GM18858 (cell line): ENCODE measurements around the gene CNTN6.
"Not testable (repeated sequence)": the region's sequence is repeated elsewhere in the genome, so short reads cannot be mapped to it uniquely, and the experiment has no call there.

Experiments
- ATAC-seq: cut with Tn5 transposase; IDR thresholded peaks from one replicate; pipeline ENCODE4 v1.9.1; 2021; ENCODE audit not compliant: unreplicated experiment

Gene CNTN6

DNA sequence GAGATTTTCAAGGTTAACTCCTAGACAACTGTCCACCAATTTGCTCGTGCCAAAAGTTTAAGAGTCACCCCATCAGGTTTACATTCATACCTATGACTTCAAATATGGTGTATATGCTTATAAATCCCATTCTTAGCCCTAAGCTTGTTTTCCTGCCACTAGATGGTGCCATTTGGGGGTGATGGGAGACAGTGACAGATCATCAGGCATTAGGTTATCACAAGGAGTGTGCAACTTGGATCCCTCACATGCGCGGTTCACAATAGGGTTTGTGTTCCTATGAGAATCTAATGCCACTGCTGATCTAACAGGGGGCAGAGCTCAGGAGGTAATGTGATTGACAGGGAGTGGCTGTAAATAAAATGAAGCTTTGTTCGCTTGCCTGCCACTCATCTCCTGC lies 182.7 kb downstream of the CNTN6 start:
- no peak for ATAC-seq

DNA sequence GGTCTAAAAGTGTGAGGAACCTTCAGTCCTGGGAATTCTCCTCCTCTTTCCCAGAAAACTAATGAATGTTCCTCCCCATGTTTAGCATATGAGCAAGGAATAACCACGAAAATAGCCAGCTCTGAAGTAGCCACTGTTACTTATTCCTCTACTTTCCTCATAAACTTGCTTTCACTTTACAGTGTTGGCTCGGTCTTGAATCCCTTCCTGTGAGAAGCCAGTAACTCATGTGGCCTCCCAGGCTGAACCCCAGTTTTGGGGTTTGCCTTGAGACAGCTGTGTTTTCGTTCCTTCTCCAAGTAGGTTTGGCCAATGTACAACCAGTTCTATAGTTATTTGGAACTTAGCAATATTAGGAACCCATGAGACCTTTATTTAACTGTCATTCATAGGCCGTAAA lies 195.0 kb downstream of the CNTN6 start:
- ATAC-seq: no peak

GRCh38 chr3:1288805-1289494 lies 196.1 kb downstream of the CNTN6 start:
- ATAC-seq: no peak

DNA sequence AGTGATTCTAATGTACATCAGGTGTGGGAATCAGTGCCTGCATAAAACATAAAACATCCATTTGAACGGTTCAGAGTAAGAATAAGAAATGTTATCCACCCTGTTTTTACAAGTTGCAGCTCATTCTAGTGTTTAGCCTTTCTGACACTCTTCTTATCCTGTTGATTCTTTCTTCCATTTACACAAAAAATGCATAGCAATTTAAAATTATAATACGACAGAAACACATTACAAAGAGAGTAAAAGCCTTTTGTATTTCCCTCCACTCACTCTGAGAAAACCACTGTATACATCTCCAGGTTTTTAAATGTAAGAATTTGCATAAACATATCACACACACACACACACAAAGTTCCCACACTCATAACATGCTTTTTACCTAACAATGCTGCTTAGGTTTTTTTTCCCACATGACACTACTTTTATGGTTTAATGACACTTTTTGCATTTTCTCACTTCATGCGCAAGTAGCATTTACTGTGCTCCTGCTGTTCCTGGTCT lies 199.8 kb downstream of the CNTN6 start:
- no peak for ATAC-seq

GRCh38 chr3:1294586-1294985 lies 201.8 kb downstream of the CNTN6 start:
- ATAC-seq: no peak

DNA sequence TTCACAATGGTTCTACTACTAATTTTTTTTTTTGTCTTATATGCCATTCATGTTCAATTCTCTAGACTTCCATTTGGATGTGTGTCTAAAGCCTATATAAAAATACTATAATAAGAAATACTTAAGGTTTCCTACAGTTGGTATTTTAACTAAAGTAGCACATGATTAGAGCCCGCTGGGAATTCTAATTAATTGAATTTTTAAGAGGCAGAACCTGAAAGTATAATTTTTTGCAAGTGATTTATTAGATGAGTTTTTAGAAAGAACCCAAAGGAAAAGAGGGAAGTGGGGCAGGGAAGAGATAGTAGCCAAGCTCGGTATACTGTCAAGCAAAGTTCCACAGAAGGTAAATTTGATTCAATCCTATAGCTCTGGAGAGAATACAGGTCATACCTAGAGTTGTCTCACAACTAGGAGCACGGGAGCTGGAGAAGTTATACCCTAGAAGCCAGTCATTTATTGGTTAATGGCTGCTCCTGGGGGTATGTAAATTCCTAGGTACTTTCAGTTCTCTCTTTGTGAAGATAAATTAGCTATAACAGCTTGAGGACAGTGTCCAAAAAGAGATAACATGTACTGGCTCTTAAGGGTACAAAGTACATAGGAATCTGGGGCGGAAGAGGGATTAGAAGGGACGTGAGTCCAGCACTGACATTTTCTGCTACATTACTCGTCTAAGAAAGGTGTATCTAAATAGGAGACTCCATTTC lies 225.6 kb downstream of the CNTN6 start:
- ATAC-seq: no peak

GRCh38 chr3:1326546-1326945 lies 233.7 kb downstream of the CNTN6 start:
- ATAC-seq: no peak

DNA sequence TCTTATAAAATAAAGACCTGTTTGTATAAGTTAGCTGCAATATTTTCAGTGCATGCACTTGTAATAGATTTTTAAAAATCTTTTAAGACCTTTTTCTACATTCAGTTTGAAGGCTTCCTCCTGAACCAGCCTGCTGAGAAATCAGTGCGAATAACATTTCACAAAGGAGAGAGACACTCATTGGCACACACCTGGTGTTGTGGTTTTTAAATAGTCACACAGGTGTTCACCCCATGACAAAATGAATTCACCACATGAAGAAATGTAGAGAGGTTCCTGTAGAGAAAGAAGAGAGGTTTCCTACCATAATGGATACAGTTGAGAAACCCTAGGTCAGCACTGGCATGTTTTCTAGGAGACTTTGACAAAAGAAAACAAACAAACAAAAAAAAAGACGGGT lies 237.3 kb downstream of the CNTN6 start:
- ATAC-seq: no peak

GRCh38 chr3:1346386-1346785 lies 253.6 kb downstream of the CNTN6 start:
- ATAC-seq: no peak

- no peak for ATAC-seq
These were observed 255.7 kb downstream of the CNTN6 start for GRCh38 chr3:1348547-1348946.

GRCh38 chr3:1350885-1351284 lies 258.1 kb downstream of the CNTN6 start:
- ATAC-seq: no peak

GRCh38 chr3:1355691-1356090 lies 262.9 kb downstream of the CNTN6 start:
- ATAC-seq: no peak

GRCh38 chr3:1356101-1356500 lies 263.3 kb downstream of the CNTN6 start:
- ATAC-seq: no peak

DNA sequence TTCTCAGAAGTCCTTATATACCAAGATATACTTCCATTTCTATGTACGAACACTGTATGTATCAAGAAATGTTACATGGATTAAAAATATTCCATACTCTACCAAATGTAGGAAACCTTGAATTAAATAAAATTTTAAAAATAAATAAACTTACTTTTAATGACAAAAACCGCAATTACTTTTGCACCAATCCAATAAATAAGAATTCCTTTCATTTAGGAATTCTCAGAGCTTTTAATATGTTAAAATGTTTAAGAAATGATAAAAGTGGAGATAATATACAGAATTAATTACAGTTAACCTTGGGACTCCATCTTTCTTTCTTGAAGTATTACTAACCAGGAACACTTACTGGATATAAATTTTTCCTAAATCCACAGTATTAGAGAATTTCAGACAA lies 272.7 kb downstream of the CNTN6 start:
- no peak for ATAC-seq

GRCh38 chr3:1374471-1374870 lies 281.6 kb downstream of the CNTN6 start:
- ATAC-seq: no peak

- ATAC-seq: no peak
These were observed 282.3 kb downstream of the CNTN6 start for GRCh38 chr3:1375145-1375544.

GRCh38 chr3:1380926-1381646 lies 288.3 kb downstream of the CNTN6 start:
- peak; percentile 85 for ATAC-seq

DNA sequence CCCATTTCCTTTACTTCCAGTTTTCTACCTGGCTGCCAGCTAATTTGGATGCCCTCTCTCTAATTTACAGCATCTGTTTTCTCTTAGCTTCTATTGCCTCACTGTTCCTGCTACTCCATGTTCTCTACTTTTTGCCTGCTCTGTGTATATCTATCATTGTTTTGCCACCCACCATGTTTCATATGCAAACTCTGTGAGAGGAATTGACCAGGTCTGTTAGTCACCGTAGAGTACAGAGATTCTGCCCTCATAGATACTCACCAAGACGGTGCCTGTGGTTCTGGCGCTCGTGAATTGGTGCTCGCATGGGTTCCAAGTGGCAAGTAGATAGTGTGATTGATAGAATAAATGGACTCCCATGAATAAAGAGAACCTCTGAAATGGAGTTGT lies 288.8 kb downstream of the CNTN6 start:
- ATAC-seq: peak; percentile 30

- ATAC-seq: not testable (repeated sequence)
These were observed 294.6 kb downstream of the CNTN6 start for GRCh38 chr3:1387396-1387905.

- ATAC-seq: no peak
These were observed 301.4 kb downstream of the CNTN6 start for GRCh38 chr3:1394188-1394587.

DNA sequence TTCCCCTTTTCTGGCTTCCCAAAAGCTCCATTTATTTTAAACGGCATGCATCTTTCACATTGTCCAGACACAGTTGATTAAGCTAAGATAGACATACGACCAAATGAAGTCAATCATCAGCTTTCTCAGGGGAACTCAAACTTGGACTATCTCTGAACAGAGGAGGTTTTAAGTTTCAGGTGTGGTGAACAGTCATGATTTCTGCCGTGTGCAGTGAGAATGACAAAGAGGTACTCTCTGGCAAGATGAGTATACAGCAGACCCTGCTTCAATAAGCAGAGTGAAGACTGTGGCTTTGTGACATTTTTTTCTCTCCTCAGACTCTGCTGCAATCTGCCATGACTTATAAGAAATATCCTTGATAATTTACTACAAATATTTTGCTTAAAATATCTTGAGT lies 307.7 kb downstream of the CNTN6 start:
- no peak for ATAC-seq
